GM12878 (cell line): ENCODE data around the gene TMEM33. TPM values are rescaled to one million over a fixed set of nuclear protein-coding genes. Genes with fewer than 3 reads are reported as not detected.

ENCODE experiments used
- ATAC-seq: fragments of 200-7000 bp; cut with Tn5 transposase; 3 replicates; pipeline ENCODE4 v1.9.1; 2020; ENCODE audit warnings: mild to moderate bottlenecking, moderate library complexity
- BruUV-seq: library from RNA; stranded (reverse); fragments of 400-500 nt; replicated peaks from 2 replicates; lab custom pipeline; 2021; lab: Mats Ljungman, UMichigan
- CTCF ChIA-PET: fragments of 300-600 bp; sonication (Branson Sonifier 250); formaldehyde crosslinking; extraction: SDS; loops from one replicate; lab custom pipeline; 2021; ENCODE audit warnings: inconsistent platforms; lab: Yijun Ruan, JAX
- POLR2A ChIA-PET: fragments of 350-600 bp; formaldehyde crosslinking; extraction: SDS; loops from one replicate; lab custom pipeline; 2021; ENCODE audit warnings: inconsistent platforms; lab: Charles Lee
- RAD21 ChIA-PET: fragments of 300-600 bp; sonication (Branson Sonifier 250); formaldehyde crosslinking; loops from one replicate; lab custom pipeline; 2023; ENCODE audit warnings: antibody characterized with exemption; ENCODE audit not compliant: unreplicated experiment; lab: Charles Lee
- SMC1A ChIA-PET: fragments of 300-600 bp; sonication (Branson Sonifier 250); formaldehyde crosslinking; loops from one replicate; lab custom pipeline; 2023; ENCODE audit not compliant: unreplicated experiment, uncharacterized antibody; lab: Charles Lee
- DNase-seq: peaks from one replicate; pipeline ENCODE4 v3.0.0-alpha.2; 2011; ENCODE audit warnings: low read depth, low spot score
- FAIRE-seq: peaks from 3 replicates; lab custom pipeline; 2011; peaks lifted over from hg19 to GRCh38; lab: Jason Lieb, UNC
- H2AFZ ChIP-seq: 2 replicates; pipeline ENCODE4 v1.6.0; 2011; ENCODE audit warnings: low read depth, low read length, control low read depth; ENCODE audit not compliant: control insufficient read depth
- H3K27ac ChIP-seq: 2 replicates; pipeline ENCODE4 v1.5.1; 2011; ENCODE audit warnings: control low read depth; ENCODE audit not compliant: control insufficient read depth, insufficient read depth
- H3K27me3 ChIP-seq, 2 experiments: replicated peaks in 1 of 2; 2 replicates each; pipeline versions ENCODE4 v1.6.0 to v1.6.1; 2011; ENCODE audit warnings: low read length in 1 of 2; ENCODE audit not compliant: control insufficient read depth in 2 of 2, insufficient read depth in 2 of 2
- H3K36me3 ChIP-seq, 2 experiments: 2 replicates each; pipeline ENCODE4 v1.5.1; 2011; ENCODE audit warnings: low read length in 1 of 2; ENCODE audit not compliant: control insufficient read depth in 2 of 2, insufficient read depth in 2 of 2
- H3K4me1 ChIP-seq: 2 replicates; pipeline ENCODE4 v1.6.1; 2011; ENCODE audit warnings: mild to moderate bottlenecking, low read length, moderate library complexity, mixed read lengths; ENCODE audit not compliant: control insufficient read depth, insufficient read depth
- H3K4me2 ChIP-seq: 2 replicates; pipeline ENCODE4 v1.6.0; 2011; ENCODE audit warnings: control low read depth; ENCODE audit not compliant: control insufficient read depth, insufficient read depth
- H3K4me3 ChIP-seq: fragments of 200-600 bp; sonication (generic); 2 replicates; pipeline ENCODE4 v1.5.1; 2016
- H3K79me2 ChIP-seq: 2 replicates; pipeline ENCODE4 v1.6.0; 2011; ENCODE audit warnings: low read length; ENCODE audit not compliant: control insufficient read depth, insufficient read depth
- H3K9ac ChIP-seq: 2 replicates; pipeline ENCODE4 v1.8.0; 2011; ENCODE audit warnings: low read length, control low read depth, mixed read lengths; ENCODE audit not compliant: control insufficient read depth, insufficient read depth
- H3K9me3 ChIP-seq: replicated peaks from 3 replicates; pipeline ENCODE4 v1.5.1; 2011; ENCODE audit warnings: mild to moderate bottlenecking, low read length; ENCODE audit not compliant: control insufficient read depth, insufficient read depth
- H4K20me1 ChIP-seq: 2 replicates; pipeline ENCODE4 v1.6.0; 2011; ENCODE audit not compliant: control insufficient read depth, insufficient read depth
- FOXM1 ChIP-seq: IDR thresholded peaks from 2 replicates; pipeline ENCODE4 v1.6.1; 2012; ENCODE audit warnings: low read depth, mild to moderate bottlenecking, inconsistent platforms, low read length, moderate library complexity
- HDAC6 ChIP-seq: fragments of 200-600 bp; sonication (generic); IDR thresholded peaks from one replicate; pipeline ENCODE4 v1.8.0; 2017; ENCODE audit warnings: antibody characterized with exemption; ENCODE audit not compliant: unreplicated experiment
- HSF1 ChIP-seq: fragments of 150-350 bp; IDR thresholded peaks from 2 replicates; pipeline ENCODE4 v1.6.1; 2014; ENCODE audit warnings: mild to moderate bottlenecking, low read depth, low read length
- MTA3 ChIP-seq: IDR thresholded peaks from 2 replicates; pipeline ENCODE4 v1.6.1; 2012; ENCODE audit warnings: low read length, inconsistent platforms, borderline replicate concordance
- NRF1 ChIP-seq: conservative IDR thresholded peaks from 2 replicates; pipeline ENCODE4 v1.6.1; 2011; ENCODE audit warnings: mild to moderate bottlenecking, low read depth, low read length, improper control_type of control experiment
- SMC3 ChIP-seq: IDR thresholded peaks from 2 replicates; pipeline ENCODE4 v1.6.1; 2011; ENCODE audit warnings: low read length, improper control_type of control experiment, borderline replicate concordance
- ZNF217 ChIP-seq: fragments of 450-650 bp; IDR thresholded peaks from 2 replicates; pipeline ENCODE4 v1.6.1; 2017; ENCODE audit warnings: antibody characterized with exemption, mild to moderate bottlenecking
- WGBS: methylation state at CpG from one replicate; pipeline ENCODE4 v1.1.6; 2016; ENCODE audit warnings: low lambda C conversion rate; ENCODE audit not compliant: insufficient replicate concordance, insufficient coverage; ENCODE audit errors: missing lambda C conversion rate; 5-methylcytosine and 5-hydroxymethylcytosine counted together
- in situ Hi-C: fragments of 300-500 bp; cut with MboI; formaldehyde crosslinking; loops from 9 replicates; pipeline ENCODE4 v1.14.3; 2018; ENCODE audit warnings: mixed read lengths
- intact Hi-C: fragments of 100-400 bp; cut with micrococcal nuclease; formaldehyde crosslinking; loops from one replicate; pipeline ENCODE4 v1.14.2; 2022; ENCODE audit not compliant: unreplicated experiment
- polyA plus RNA-seq, 11 experiments: library from polyadenylated mRNA; depleted of rRNA in 4 of 11; unstranded in 6 of 11; stranded (reverse) in 5 of 11; fragments of >200 nt; fragmentation: Nextera tagmentation in 4 of 11; fragmentation: Illumina TruSeq in 1 of 11; extraction: Ambion mirVana in 4 of 11; extraction: Trizol in 1 of 11; gene quantifications; 1 replicate in 1 of 11; 2 replicates in 10 of 11; pipeline versions ENCODE4 v1.2.1 to v1.2.3, GENCODE V29; 2011 to 2016; ENCODE audit warnings: inconsistent platforms in 2 of 11, missing spikeins in 2 of 11, low read depth in 1 of 11
- total RNA-seq, 4 experiments: library from RNA; depleted of rRNA in 3 of 4; stranded (reverse); fragments of >200 nt in 3 of 4; fragmentation: Illumina TruSeq in 1 of 4; extraction: Trizol in 1 of 4; gene quantifications; 2 replicates each; pipeline versions ENCODE4 v1.2.1 to v1.2.3, GENCODE V29; 2013 to 2021

TMEM33 gene
- total and polyA plus RNA-seq, 10 of the 15 experiments (the other 5 are each of a cell fraction or from before 2014, with no cell fraction given) = 7.9 to 60.2 (median 33.4) TPM

GRCh38 chr4:41921476-41921875 lies 13.8 kb upstream of the TMEM33 start:
- CTCF ChIA-PET = no interaction called here
- WGBS = 37% methylated on average over 4 of the region's 4 CpGs
- no peak for TF ChIP-seq HDAC6
- no peak for TF ChIP-seq FOXM1
- no peak for TF ChIP-seq HSF1
- no peak for TF ChIP-seq MTA3
- TF ChIP-seq SMC3 = no peak
- no peak for TF ChIP-seq ZNF217
- TF ChIP-seq NRF1 = no peak
- TF ChIP-seq, all 136 proteins: peak for 0
- no peak for DNase-seq
- POLR2A ChIA-PET = no interaction called here
- no peak for FAIRE-seq
- H3K27ac ChIP-seq = no peak overlapping the region
- no peak overlapping the region for H3K4me3 ChIP-seq
- H4K20me1 ChIP-seq = no peaks in the 10 kb centered on the region
- intact Hi-C loops (no loop called here), in situ Hi-C loops (no loop called here)
- RAD21 ChIA-PET = no interaction called here
- ATAC-seq = no peak
- no peaks in the 10 kb centered on the region for H3K27me3 ChIP-seq
- BruUV-seq = no TSS peak
- no peaks in the 10 kb centered on the region; the same call in 1 of the 3 replicates for H3K9me3 ChIP-seq
- H3K36me3 ChIP-seq = no peaks in the 10 kb centered on the region
- no peaks in the 10 kb centered on the region for H3K79me2 ChIP-seq
- no peaks in the 10 kb centered on the region for H3K4me1 ChIP-seq
- no peak overlapping the region for H3K4me2 ChIP-seq
- SMC1A ChIA-PET = no interaction called here
- no peak overlapping the region for H2AFZ ChIP-seq
- H3K9ac ChIP-seq = no peak overlapping the region
